GM21737 (cell line): Measurements from ENCODE around the gene DIPK1C.
"Not testable (repeated sequence)": the region's sequence is repeated elsewhere in the genome, so short reads cannot be mapped to it uniquely, and the experiment has no call there.

ENCODE experiments used
- ATAC-seq: cut with Tn5 transposase; IDR thresholded peaks from one replicate; pipeline ENCODE4 v1.9.1; 2021; ENCODE audit warnings: mild to moderate bottlenecking, moderate library complexity; ENCODE audit not compliant: unreplicated experiment

The DIPK1C gene

DNA sequence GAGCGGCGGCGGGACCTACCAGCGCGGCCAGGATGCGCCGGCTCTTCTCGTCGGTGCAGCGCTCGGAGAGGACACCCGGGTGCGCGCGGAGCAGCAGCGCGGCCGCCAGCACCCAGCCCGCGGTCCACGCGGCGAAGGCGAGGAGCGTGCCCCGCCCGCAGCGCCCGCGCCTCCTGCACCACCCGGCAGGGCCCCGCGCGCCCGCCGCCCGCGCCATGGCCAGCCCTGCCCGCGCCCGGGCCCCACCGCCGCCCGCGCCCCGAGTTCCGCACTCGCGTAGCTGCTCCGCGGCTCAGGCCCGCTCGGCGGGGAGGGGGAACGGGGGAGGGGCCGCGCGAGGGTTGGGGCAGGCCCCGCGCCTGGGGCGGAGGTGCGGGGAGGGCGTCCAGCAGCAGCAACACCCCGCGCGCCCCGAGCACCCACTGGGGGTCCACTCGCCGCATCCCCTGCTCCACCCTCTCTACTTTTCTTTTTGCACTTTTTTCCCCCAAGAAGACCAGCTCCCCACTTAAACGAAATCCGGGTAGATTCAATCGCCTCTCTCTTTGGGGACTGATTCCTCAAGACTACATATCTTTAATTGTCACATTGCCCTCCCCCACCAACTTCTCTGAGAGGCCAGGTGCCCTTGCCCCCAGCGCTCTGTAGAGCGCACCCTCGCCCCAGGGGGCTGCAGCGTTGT is at the start of gene DIPK1C:
DIPK1C (minus strand) TSS at position 266 of the 682 bp plus-strand sequence; CDS start at position 217, 49 bp downstream.
- no peak for ATAC-seq

DNA sequence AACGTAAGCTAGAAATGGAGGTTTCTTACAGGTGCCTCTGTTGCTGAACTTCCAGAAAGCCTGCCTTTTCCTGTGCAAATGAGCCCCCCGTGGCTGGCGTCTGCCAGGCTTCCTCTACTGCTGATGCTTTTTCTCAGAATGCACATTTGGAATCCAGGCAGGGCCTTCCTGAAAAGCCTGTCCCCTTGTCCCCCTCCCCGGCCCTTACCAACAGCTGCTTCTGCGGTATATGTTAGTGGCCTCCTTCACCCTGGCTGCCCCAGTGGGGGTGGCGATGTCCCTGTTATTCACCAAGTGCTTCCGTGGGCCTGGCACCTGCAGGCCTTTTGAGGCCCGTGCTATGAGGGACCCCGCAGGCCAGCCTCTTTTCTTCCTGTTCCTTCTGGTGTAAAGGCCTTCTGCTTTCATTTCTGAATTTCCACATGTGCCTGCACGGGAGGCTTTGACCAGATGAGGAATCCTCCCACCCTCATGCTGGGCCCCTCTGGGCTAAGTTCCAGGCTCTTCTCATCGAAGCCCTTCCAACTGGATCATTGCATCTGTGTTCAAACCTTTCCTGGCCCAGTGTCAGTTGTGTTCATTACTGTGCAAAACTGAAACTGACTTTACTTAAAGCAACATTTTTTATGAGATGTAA is 49.5 kb upstream of the DIPK1C start:
- ATAC-seq, result no peak

DNA sequence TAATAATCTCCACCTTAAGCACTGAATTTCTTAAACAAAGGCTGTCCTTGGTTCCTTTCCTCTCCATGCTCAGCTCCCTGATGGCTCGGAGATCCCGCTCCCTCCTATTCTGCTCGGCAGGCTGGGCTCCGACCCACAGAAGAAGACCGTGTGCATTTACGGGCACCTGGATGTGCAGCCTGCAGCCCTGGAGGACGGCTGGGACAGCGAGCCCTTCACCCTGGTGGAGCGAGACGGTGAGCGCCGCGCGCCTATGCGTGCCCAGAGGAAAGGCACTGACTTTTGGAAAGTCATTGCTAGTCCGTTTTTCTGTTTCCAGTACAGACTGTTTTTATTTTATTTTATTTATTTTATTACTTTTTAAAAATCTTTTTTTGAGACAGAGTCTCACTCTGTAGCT is 48.7 kb upstream of the DIPK1C start:
- ATAC-seq, result no peak

DNA sequence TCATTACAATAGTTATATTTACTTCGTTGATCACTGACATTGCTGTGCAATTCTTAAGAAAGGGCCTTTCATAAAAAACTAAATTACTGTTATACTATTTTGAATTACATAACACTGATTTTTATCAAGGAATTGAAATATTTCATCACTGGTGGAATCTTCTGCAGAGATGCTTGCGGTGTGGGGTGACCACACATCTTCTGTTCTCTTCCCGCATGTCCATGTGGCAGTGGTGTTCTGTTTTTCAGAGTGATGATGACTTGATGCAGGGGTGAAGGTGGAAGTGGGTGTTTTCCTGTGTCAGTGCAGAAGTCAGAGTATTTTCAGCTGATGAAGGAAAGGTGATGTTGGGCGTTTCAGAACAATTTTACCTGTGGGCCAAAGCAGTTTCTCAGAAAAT is 46.0 kb upstream of the DIPK1C start:
- ATAC-seq, result no peak

DNA sequence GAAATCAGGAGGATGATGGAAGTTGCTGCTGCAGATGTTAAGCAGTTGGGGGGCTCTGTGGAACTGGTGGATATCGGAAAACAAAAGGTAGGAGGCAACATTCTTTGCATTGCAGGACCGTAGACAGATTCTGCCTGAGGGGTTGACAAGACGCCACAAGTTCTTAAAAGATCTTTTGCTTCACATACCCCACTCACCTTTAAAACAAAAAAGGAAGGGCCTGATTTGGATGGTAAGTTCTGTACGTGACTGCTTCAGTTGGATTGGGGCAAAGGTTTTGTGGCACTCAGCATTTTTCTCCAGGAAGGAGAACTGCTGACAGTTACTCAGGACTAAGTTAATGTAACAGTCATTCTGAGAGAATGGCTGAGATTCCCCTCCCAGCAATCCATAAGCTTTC is 44.3 kb upstream of the DIPK1C start:
- ATAC-seq, result no peak

DNA sequence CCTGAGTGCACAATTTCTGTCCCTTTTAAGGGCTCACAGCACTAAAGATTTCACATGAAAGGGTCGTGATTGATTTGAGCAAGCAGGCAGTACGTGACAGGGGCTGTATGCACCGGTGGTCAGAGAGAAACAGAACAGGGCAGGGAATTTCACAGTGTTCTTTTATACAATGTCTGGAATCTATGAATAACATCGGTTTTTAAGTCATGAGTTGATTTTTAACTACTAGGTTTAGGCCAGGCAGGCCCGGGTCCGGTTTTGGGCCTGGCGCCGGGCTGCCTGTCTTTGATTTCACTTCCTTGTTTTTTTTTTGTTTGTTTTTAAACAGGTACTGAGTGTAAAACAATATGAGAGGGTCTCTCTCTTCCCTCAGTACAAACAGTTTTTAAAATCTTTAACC is 43.7 kb upstream of the DIPK1C start:
- not testable (repeated sequence) for ATAC-seq

DNA sequence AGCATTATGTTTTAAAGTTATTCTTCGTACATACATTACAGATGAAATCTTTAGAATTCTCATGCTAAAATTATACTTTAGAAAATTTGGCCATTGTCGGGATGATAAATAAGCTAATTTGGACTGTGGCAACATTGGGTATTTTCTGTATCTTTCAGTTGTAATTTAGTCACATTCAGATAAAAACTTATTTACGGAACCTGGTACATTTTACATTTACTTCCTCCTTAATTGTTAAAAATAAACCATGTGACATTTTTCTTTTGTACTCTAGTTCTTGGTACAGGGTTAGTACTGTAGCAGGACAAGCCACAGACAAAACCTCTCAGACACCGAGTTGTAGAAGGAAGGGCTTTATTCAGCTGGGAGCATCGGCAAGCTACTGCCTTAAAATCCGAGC is 43.3 kb upstream of the DIPK1C start:
- ATAC-seq, result no peak

DNA sequence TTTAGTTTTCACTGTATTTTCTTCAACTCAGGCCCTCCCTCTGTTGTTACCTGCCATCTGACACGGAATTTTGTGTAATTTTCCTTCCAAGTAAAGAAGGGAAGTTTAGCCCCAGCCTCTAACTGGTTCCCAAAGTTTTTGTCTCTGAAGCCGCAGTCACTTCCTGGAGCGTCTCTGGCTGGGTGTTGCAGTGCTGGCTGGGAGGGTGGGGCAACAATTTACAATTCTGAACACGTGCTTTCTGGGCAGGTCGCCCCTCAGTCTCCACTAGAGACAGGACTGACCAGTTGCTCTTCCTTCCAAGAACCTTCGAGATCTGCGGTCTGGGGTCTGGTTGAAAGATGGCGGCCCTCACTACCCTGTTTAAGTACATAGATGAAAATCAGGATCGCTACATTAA is 42.5 kb upstream of the DIPK1C start:
- ATAC-seq, result peak; percentile 29

DNA sequence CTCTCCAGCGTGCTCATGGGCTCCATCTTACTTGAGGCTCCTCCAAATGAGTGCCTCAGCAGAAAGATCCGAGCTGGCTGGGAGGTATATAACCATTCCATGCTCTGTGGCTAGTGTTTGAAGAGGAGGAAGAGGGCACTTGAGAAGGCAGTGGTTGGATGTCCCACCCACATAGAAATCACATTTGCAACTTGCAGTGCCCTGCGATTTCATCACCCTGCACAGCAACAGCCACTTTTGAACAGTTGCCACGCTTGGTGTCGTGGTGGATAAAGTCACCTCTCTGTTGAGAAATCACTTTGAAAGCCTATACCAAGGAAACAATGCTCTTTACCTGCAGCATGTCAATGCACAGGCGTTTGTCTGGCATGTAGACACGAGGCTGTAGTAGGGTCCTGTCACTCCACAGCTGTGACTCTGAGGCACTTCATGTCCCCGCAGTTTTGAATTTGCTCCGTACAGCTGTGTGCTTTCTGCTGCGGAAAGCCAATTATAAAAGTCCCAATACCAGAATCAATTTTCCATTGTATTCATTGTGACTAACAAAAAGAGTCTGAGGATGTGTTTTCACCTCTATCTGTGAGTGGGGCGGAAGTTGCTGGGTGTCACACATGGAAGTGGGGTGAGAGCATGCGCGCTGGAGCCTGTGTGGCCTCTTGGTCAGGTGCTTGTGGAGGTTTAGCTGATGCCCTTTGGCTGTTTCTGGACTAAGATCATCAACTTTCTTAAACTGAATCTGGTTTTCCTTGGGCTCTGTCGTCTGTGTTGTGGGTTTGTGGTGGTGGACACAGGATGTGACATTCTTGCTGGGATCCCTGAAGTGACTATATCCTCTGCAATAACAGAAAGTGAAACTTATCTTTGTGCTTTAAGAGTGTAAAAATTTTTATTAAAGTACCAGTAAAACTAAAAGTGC is 41.9 kb upstream of the DIPK1C start:
- peak; percentile 30 for ATAC-seq

DNA sequence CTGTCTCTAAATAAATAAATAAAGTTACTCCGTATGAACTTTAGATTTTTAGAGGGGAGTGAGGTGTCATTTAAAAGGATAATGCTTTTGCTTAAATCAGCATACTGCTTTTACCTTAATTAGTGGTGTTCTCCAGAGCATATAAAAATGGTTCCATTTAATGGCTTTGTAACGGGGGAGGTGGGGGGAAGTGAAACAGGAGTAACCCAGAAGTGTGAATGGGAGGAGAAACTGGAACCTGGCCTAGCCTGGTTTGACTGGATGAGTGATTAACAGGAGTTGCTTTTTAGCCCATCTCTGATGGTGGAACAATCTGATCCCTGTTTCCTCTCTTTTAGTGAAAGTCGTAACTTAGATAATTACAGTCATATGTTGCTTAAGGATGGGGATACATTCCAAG is 40.7 kb upstream of the DIPK1C start:
- no peak for ATAC-seq

DNA sequence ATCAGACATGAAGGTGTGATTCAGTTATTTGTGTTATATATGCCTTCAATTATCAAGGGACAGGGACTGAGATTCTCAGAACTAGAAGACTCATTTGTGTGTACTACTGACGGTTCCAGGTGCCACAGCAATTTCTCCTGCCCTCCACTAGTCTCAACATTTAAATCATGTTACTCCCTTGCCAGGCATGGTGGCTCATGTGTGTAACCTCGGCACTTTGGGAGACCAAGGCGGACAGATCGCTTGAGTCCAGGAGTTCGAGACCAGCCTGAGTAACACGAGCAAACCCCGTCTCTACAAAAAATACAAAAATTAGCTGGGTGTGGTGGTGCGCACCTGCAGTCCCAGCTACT is 40.2 kb upstream of the DIPK1C start:
- ATAC-seq, result no peak

DNA sequence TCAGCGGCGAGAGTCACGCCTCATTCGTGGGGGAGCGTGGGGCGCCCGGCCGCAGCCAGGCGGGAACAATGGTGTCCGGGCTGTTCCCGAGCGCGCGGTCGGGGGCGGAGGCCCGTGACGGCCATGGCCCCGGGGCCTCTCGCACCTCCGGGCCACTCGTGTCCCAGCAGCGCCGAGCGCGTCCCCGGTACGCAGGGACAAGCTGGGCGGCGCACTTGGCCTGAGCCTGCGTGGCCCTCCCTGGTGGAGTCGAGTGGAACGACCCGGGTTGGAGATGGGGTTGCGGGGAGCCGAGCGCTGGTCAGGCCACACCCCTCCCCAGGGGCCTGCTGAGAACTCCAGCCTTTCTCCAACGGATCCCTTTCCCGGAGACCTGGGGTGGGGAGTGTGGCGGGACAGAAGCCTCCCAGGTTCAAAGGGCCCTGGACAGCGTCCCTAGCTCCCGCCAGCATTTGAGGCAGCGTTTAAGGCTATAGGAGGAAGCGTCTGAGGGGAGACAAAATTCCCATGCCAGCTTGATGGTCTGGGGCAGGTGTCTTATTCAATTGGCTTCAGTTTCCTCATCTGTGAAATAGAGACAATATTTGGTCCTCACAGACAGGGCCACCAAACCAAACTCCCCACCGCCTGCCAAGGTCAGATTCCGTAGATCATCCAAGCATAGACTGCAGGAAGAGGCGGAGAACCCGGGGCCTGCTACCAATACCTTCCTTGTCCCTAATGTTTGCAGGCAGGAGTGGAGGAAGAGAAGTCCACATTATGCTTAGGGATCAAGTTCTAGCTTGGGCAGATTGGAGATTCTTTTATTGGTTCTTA is 39.6 kb upstream of the DIPK1C start:
- ATAC-seq, result peak; percentile 27

DNA sequence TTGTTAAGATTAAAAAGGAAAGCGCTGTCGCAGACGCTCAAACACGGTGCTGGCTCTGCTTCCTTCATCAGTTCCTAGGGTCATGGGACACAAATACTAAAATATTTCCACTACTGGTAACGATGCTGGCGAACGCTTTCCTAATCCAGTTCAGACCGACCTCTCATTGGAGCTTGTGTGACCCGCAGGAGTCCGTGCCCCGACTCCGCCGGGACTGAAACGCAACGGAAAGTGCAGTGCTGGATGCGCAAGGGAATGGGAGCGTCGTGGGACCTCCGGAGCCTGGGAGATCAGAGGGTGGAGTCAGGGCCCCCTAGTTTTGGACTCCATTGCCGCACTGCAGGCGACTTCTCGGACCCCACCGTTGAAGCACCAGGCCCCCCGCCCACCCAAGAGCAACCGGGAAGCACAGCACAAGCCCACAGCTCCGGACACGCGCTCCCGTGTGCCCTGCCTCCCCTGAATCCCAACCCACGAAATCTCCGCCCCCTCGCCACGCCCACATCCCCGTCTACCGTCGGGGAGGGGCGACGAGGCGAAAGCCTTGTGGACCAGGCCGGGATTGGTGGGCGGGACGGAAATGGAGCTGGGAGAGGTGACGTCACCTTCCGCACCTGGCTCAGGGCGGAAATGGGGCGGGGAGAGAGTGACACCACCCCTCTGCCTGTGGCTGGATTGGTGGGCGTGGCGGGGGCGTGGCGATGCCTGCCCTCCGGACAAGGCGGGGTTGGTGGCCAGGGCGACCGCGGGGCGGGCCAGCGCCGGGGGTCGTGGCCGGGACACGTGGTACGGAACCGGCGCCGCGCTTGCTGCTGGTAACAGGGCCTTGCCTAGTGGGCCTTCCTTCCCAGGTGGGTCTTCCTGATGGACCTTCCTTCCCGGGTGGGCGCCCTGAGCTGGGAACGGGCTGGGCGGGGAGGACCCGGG is 38.7 kb upstream of the DIPK1C start, which contains the start of gene CNDP2:
CNDP2 (plus strand) TSS at position 783 of the 927 bp plus-strand sequence. CDS start 3,611 bp downstream, outside the sequence.
- ATAC-seq, result peak; percentile 78

DNA sequence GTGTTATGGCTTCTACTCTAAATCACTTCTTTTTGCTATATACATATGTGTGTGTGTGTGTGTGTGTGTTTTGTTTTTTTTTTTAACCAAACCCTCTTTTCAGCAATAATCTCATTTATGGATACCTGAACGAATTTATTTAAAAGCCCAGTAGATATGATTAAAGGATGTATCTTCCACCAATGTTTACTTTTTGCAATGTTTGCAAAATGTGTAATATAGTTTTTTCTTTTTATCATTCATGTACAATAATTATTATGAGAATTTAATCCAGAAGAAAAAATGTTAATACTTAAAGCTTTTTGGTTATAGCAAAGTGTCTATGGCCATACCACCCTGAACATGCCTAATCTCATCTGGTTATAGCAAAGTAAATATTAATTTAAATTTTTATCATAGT is 37.4 kb upstream of the DIPK1C start:
- no peak for ATAC-seq

DNA sequence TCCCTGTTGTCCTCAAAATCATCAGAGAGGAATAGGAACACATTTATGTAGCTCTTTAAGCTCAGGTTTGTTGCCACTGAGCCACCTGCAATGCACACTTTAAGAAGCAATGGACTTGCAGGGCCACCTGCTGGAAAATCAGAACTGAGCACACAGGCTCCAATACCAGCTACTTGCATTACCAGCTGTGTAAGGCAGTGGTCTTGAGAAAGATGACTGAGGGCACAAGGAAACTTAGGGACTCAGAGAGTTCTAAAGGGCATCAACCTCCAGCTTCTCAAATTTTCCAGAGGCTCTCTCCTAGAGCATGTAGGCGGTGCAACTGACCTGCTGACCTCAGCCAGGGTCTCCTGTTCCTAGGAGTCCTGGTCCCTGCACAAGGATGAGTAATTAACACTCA is 36.6 kb upstream of the DIPK1C start:
- ATAC-seq, result no peak

DNA sequence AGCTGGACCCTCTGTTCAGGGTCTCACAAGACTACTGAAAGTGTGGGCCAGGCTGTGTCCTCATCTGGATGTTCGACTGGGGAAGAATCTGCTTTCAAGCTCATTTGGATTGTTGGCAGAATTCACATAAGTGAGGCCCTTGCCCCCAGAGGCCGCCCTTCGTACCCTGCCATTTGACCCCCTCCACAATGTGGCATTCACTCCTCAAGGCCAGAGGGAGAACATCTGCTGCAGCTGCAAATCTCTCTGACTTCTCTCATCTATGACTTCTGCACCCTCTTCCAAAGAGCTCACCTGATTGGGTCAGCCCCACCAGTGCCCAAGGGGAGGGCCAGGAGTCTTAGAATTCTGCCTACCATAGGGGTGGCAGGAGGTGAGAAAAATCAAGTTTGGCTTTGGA is 35.2 kb upstream of the DIPK1C start:
- ATAC-seq, result no peak

DNA sequence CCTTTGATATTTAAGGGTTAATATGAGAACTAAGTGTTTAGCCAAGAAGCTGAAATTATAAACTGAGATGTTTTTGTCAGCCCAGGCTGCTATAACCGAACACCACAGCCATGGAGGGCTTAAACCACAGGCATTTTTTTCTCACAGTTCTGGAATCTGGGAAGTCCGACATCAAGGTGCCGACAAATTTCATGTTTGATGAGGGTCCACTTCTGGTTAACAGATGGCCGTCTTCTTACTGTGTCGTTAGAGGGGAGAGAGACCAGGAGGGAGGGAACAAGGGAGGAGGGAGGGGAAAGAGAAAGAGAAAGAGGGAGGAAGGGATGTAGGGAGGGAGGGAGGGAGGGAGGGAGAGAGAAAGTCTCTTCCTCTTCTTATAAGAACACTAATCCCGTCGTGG is 32.6 kb upstream of the DIPK1C start:
- ATAC-seq, result no peak

DNA sequence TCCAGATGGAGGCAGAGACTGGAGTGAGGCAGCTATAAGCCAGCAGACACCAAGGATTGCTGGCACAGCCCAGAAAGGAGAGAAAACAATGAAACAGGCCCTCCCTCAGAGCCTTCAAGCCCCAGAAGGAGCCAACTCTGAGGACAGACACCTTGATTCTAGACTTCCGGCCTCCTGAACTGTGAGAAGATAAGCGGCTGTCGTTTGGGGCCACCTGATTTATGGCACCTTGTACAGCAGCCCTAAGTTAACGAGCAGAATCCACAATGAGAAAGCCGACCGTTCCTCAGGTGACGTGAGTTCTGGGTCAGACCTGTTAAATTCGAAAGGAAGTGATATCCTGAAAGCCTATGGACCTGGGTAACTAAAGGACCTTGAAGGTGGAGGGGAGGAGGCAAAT is 31.8 kb upstream of the DIPK1C start:
- no peak for ATAC-seq

DNA sequence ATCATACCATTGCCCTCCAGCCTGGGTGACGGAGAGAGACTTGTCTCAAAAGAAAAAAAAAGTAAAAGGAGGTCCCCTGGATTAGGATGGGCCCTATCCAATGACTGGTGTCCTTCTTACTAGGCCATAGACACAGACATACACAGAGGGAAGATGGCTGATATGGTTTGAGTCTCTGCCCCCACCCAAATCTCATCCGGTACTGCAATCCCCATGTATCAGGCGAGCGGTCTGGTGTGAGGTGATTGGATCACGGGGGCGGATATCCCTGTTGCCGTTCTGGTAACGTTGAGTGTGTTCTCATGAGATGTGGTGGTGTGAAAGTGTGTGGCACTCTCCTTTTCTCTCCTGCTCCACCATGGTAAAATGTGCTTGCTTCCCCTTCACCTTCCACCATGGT is 31.2 kb upstream of the DIPK1C start:
- ATAC-seq, result no peak
